GM18868 (cell line): ENCODE data around the gene HMGXB3.
"Not testable (repeated sequence)": the region's sequence is repeated elsewhere in the genome, so short reads cannot be mapped to it uniquely, and the experiment has no call there.

Experiments
- ATAC-seq: cut with Tn5 transposase; IDR thresholded peaks from one replicate; pipeline ENCODE4 v1.9.1; 2021; ENCODE audit warnings: mild to moderate bottlenecking, moderate library complexity; ENCODE audit not compliant: unreplicated experiment

The HMGXB3 gene

GRCh38 chr5:150084754-150085153, 84.2 kb downstream of the HMGXB3 start:
- ATAC-seq: not testable (repeated sequence)

DNA sequence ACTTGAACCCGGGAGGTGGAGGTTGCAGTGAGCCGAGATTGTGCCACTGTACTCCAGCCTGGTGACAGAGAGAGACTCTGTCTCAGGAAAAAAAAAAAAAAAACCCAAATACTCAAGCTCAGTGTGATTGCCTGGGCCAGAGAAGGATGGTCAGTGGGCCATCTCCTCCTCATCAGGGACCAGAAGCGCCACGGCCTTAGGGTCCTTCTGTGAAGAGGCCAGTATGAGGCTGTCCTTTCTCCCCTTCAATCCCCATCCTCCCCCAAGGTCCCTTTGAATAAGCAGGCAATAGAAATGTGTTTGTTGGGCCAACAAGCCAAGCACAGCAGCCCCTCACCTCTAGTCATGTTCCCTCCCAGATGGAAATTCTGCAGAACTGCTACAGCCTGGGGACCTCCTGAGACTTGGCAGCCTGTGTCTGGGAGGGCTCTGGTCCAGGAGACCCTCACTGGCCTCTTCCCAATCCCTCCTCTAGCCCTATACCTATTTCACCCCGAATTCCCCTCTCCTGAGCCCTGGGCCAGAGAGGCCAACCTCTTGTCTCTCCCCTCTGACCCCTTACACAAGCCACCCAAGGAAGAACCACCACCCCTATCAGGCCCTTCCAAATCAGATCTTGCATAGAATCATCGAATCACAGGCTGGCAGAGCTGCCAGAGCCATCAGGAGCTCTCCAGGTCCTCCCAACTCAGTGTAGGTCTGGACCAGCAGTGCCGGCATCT, 84.8 kb downstream of the HMGXB3 start:
- no peak for ATAC-seq

- no peak for ATAC-seq
Observed at GRCh38 chr5:150085950-150086715, 85.6 kb downstream of the HMGXB3 start, which contains the start of gene CSF1R. TSS of gene CSF1R (minus strand) at chr5:150086554. CDS start at chr5:150086427, 127 bp downstream.

DNA sequence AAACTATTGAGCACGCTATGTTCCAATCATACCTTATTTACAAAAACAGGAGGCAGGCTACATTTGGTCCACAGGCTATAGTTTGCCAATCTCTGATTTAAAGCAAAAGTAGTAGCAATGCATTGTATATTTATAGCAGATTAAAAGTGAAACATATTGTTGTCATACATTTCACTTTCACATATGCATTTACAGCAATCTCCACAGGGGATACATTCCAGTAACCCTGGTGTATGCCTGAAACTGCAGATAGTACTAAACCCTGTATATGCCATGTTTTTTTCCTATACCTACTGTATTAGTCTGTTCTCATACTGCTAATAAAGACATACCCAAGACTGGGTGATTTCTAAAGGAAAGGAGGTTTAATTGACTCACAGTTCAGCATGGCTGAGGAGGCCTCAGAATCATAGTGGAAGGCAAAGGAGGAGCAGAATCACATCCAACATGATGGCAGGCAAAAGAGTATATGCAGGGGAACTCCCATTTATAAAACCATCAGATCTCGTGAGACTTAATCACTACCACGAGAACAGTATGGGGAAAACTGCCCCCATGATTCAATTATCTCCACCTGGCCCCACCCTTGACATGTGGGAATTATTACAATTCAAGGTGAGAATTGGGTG, 91.7 kb downstream of the HMGXB3 start:
- peak; percentile 61 for ATAC-seq

DNA sequence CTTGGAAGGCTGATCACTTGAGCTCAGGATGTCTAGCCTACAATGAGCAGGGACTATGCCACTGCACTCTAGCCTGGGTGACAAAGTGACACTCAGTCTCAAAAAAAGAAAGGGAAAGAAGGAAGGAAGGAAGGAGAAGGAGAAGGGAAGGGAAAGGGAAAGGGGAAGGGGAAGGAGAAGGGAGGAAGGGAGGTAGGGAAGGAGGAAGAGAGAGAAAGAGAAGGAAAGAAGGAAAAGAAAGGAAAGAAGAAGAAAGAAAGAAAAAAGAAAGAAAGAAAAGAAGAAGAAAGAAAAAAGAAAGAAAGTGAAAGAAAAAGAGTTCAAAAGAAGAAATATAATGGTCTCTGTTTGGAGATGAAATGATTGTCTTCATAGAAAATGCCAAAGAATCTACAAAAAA, 96.6 kb downstream of the HMGXB3 start:
- ATAC-seq: no peak

DNA sequence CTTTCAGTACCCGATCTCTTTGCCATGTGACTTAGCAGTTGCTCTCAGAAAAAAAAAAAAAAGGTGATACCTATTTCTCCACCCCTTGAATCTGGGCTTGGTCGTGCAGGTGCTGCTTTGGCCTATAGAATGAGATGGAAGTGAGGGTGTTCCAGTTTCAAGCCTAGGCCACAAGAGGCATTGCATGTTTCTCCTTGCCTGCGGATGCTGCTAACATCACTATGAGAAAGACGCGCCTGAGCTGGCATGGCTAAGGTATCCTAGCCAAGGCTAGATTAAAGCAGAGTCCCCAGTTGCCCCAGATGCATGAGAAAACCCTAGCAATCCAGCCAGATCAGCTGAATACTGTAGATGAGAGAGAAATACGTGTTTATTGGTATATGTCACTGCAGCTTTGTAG, 100.5 kb downstream of the HMGXB3 start:
- no peak for ATAC-seq
